GM19372 (cell line): ENCODE data around the gene GABBR1.

Experiments used
- ATAC-seq: cut with Tn5 transposase; IDR thresholded peaks from one replicate; pipeline ENCODE4 v1.9.1; 2021; ENCODE audit warnings: mild to moderate bottlenecking, low read depth, moderate library complexity; ENCODE audit not compliant: unreplicated experiment

The GABBR1 gene

GRCh38 chr6:29530671-29531310 is 102.2 kb downstream of the GABBR1 start:
- ATAC-seq, result no peak

GRCh38 chr6:29529956-29530355 is 103.0 kb downstream of the GABBR1 start:
- no peak for ATAC-seq

- no peak for ATAC-seq
These were observed 103.9 kb downstream of the GABBR1 start for GRCh38 chr6:29528988-29529560.

- no peak for ATAC-seq
These were observed 104.6 kb downstream of the GABBR1 start for GRCh38 chr6:29528300-29528931.

- ATAC-seq, result no peak
These were observed 105.4 kb downstream of the GABBR1 start for GRCh38 chr6:29527564-29527963.

GRCh38 chr6:29527126-29527525 is 105.9 kb downstream of the GABBR1 start:
- no peak for ATAC-seq

GRCh38 chr6:29525311-29525639 is 107.7 kb downstream of the GABBR1 start:
- ATAC-seq, result no peak

- ATAC-seq, result no peak
These were observed 108.3 kb downstream of the GABBR1 start for GRCh38 chr6:29524444-29525310.

- no peak for ATAC-seq
These were observed 108.9 kb downstream of the GABBR1 start for GRCh38 chr6:29524044-29524443.

GRCh38 chr6:29522227-29522626 is 110.8 kb downstream of the GABBR1 start:
- no peak for ATAC-seq

- no peak for ATAC-seq
These were observed 111.8 kb downstream of the GABBR1 start for GRCh38 chr6:29521006-29521680.

GRCh38 chr6:29520232-29520631 is 112.8 kb downstream of the GABBR1 start:
- no peak for ATAC-seq

GRCh38 chr6:29519291-29520010 is 113.5 kb downstream of the GABBR1 start:
- no peak for ATAC-seq

- ATAC-seq, result no peak
These were observed 115.1 kb downstream of the GABBR1 start for GRCh38 chr6:29517728-29518440.

GRCh38 chr6:29517245-29517644 is 115.7 kb downstream of the GABBR1 start:
- no peak for ATAC-seq

GRCh38 chr6:29516108-29516507 is 116.9 kb downstream of the GABBR1 start:
- no peak for ATAC-seq

- no peak for ATAC-seq
These were observed 122.2 kb downstream of the GABBR1 start for GRCh38 chr6:29510746-29511300.

- no peak for ATAC-seq
These were observed 122.8 kb downstream of the GABBR1 start for GRCh38 chr6:29510202-29510601.
